ENCODE data around the gene SLC23A2.

- TF ChIP-seq, protein P1, sequence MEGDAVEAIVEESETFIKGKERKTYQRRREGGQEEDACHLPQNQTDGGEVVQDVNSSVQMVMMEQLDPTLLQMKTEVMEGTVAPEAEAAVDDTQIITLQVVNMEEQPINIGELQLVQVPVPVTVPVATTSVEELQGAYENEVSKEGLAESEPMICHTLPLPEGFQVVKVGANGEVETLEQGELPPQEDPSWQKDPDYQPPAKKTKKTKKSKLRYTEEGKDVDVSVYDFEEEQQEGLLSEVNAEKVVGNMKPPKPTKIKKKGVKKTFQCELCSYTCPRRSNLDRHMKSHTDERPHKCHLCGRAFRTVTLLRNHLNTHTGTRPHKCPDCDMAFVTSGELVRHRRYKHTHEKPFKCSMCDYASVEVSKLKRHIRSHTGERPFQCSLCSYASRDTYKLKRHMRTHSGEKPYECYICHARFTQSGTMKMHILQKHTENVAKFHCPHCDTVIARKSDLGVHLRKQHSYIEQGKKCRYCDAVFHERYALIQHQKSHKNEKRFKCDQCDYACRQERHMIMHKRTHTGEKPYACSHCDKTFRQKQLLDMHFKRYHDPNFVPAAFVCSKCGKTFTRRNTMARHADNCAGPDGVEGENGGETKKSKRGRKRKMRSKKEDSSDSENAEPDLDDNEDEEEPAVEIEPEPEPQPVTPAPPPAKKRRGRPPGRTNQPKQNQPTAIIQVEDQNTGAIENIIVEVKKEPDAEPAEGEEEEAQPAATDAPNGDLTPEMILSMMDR (IDR thresholded peaks at IDR 0.05), result no peak
- TF ChIP-seq POLR2AphosphoS5 (IDR thresholded peaks at IDR 0.05; ENCODE audit: low read depth, low read length) (no peak), SIN3A (IDR thresholded peaks at IDR 0.05; ENCODE audit: borderline replicate concordance, insufficient read depth, low read depth, low read length) (no peak)
- TF ChIP-seq, protein P2, sequence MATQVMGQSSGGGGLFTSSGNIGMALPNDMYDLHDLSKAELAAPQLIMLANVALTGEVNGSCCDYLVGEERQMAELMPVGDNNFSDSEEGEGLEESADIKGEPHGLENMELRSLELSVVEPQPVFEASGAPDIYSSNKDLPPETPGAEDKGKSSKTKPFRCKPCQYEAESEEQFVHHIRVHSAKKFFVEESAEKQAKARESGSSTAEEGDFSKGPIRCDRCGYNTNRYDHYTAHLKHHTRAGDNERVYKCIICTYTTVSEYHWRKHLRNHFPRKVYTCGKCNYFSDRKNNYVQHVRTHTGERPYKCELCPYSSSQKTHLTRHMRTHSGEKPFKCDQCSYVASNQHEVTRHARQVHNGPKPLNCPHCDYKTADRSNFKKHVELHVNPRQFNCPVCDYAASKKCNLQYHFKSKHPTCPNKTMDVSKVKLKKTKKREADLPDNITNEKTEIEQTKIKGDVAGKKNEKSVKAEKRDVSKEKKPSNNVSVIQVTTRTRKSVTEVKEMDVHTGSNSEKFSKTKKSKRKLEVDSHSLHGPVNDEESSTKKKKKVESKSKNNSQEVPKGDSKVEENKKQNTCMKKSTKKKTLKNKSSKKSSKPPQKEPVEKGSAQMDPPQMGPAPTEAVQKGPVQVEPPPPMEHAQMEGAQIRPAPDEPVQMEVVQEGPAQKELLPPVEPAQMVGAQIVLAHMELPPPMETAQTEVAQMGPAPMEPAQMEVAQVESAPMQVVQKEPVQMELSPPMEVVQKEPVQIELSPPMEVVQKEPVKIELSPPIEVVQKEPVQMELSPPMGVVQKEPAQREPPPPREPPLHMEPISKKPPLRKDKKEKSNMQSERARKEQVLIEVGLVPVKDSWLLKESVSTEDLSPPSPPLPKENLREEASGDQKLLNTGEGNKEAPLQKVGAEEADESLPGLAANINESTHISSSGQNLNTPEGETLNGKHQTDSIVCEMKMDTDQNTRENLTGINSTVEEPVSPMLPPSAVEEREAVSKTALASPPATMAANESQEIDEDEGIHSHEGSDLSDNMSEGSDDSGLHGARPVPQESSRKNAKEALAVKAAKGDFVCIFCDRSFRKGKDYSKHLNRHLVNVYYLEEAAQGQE (IDR thresholded peaks at IDR 0.05; ENCODE audit: insufficient read depth in 1 of 2, low read depth in 2 of 2, low read length in 1 of 2), result no peak
Observed at GRCh38 chr20:4985658-4986057, 15.7 kb downstream of the SLC23A2 start.

Measured in Panc1 (cell line).